Measurements from ENCODE around the gene CCDC117. TPM values are rescaled to one million over a fixed set of nuclear protein-coding genes. Genes with fewer than 3 reads are reported as not detected.
"Not testable (repeated sequence)": the region's sequence is repeated elsewhere in the genome, so short reads cannot be mapped to it uniquely, and the experiment has no call there.

CCDC117 gene
- total RNA-seq, 1 donor from 2014 or later, result 10.7 TPM

- no peaks in the 10 kb centered on the region for H3K27me3 ChIP-seq
- no peaks in the 10 kb centered on the region for H3K9me3 ChIP-seq
- H3K4me3 ChIP-seq, result peak overlapping the region; percentile 65 to 98
- H3K27ac ChIP-seq, result peak overlapping the region; percentile 98 to 100
- TF ChIP-seq, protein P1, sequence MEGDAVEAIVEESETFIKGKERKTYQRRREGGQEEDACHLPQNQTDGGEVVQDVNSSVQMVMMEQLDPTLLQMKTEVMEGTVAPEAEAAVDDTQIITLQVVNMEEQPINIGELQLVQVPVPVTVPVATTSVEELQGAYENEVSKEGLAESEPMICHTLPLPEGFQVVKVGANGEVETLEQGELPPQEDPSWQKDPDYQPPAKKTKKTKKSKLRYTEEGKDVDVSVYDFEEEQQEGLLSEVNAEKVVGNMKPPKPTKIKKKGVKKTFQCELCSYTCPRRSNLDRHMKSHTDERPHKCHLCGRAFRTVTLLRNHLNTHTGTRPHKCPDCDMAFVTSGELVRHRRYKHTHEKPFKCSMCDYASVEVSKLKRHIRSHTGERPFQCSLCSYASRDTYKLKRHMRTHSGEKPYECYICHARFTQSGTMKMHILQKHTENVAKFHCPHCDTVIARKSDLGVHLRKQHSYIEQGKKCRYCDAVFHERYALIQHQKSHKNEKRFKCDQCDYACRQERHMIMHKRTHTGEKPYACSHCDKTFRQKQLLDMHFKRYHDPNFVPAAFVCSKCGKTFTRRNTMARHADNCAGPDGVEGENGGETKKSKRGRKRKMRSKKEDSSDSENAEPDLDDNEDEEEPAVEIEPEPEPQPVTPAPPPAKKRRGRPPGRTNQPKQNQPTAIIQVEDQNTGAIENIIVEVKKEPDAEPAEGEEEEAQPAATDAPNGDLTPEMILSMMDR (IDR thresholded peaks at IDR 0.05), result no peak
- peaks cover 0 to 8% of the 10 kb centered on the region in 2 donors for H3K4me1 ChIP-seq
- intact Hi-C loops (cut with DNase I), result loop anchor here (1.0 to 2.0 kb wide), 4 partner anchors 30 to 140 kb away; partner anchors contain the start of genes CCDC117, TTC28, XBP1 and ZNRF3
- peaks cover 22 to 37% of the 10 kb centered on the region in 2 donors for H3K36me3 ChIP-seq
- no peak for DNase-seq (ENCODE audit: low spot score in 2 of 2)
These were observed 29.9 kb upstream of the CCDC117 start for GRCh38 chr22:28742562-28742962.

DNA sequence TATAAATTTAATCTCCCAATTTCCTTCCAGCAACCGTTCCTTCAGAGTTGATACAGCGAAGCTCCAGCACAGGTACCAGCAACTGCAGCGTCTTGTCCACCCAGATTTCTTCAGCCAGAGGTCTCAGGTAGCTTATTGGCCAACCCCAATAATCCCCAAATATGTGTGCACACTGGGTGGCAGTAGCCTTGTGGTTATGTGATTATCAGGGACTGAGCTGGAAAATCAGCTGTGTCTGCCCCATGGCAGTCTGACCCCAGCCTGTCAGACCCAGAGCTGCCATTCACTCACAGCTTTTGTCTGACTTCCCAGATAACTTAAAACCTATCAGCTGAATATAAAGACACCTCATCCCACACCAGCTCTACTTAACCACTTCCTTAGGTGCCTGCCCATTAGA lies 28.6 kb upstream of the CCDC117 start:
- H3K4me3 ChIP-seq, result no peak overlapping the region
- peak overlapping the region in 1 of 2 donors; percentile 33 for H3K27ac ChIP-seq
- intact Hi-C loops (cut with DNase I), result loop anchor here (2.0 kb wide), 1 partner anchor 139 kb away; the partner anchor contains the start of gene ZNRF3
- no peaks in the 10 kb centered on the region for H3K27me3 ChIP-seq
- no peak for DNase-seq (ENCODE audit: low spot score in 2 of 2)
- H3K4me1 ChIP-seq, result peaks cover 0 to 8% of the 10 kb centered on the region in 2 donors
- H3K36me3 ChIP-seq, result peaks cover 23 to 45% of the 10 kb centered on the region in 2 donors
- no peaks in the 10 kb centered on the region for H3K9me3 ChIP-seq
- TF ChIP-seq, protein P1 (IDR thresholded peaks at IDR 0.05), result no peak

- Histone ChIP-seq H3K27ac (no peak overlapping the region), H3K9me3 (no peaks in the 10 kb centered on the region), H3K27me3 (no peaks in the 10 kb centered on the region), H3K36me3 (peaks cover 10 to 28% of the 10 kb centered on the region in 2 donors), H3K4me1 (no peaks in the 10 kb centered on the region), H3K4me3 (no peak overlapping the region)
- no peak for DNase-seq (ENCODE audit: low spot score in 2 of 2)
- intact Hi-C loops (cut with DNase I), result no loop called here
- TF ChIP-seq, protein P1 (IDR thresholded peaks at IDR 0.05), result no peak
These were observed 22.0 kb upstream of the CCDC117 start for GRCh38 chr22:28750471-28750881.

- H3K4me3 ChIP-seq; DNase-seq (ENCODE audit: low spot score in 2 of 2); H3K4me1 ChIP-seq; intact Hi-C loops (cut with DNase I); H3K27ac ChIP-seq; H3K9me3 ChIP-seq; H3K27me3 ChIP-seq; H3K36me3 ChIP-seq: not testable (repeated sequence)
These were observed 18.0 kb upstream of the CCDC117 start for GRCh38 chr22:28754512-28754911.

DNA sequence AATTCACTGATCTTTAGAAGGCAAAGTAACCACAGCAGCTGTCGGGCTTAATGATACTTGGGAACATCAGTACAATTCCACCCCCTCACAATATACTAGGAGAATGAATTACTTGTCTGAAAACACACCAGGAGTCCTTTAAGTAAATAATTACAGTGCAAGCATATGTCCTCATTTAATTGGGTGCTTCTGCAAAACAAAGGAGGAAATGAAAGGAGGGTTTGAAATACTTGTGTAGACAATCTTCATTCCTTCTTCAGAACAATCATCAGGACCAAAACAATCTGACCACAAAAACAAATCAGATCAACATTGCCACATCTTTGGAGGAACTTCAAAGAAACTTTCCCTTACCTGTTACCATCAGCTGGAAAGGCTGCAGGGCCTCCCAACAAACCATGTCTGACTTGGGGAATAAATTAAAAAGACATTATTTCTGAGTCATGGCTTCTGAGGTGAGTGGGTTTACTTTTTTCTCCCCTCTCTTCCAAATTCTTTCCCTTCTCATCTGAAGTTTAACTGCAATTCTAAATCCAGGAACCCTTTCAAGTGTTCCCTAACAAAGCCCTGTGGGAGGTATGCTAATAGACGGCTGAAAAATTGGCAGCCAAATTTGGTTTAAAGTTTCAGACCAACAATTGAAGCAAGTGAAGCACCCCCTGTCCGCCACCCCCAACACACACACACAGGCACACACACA lies 12.5 kb upstream of the CCDC117 start:
- Histone ChIP-seq H3K4me1 (no peaks in the 10 kb centered on the region), H3K4me3 (no peak overlapping the region), H3K27ac (no peak overlapping the region), H3K27me3 (no peaks in the 10 kb centered on the region), H3K9me3 (no peaks in the 10 kb centered on the region), H3K36me3 (no peaks in the 10 kb centered on the region)
- intact Hi-C loops (cut with DNase I), result no loop called here
- no peak for DNase-seq (ENCODE audit: low spot score in 2 of 2)
- TF ChIP-seq, protein P1 (IDR thresholded peaks at IDR 0.05), result no peak

DNA sequence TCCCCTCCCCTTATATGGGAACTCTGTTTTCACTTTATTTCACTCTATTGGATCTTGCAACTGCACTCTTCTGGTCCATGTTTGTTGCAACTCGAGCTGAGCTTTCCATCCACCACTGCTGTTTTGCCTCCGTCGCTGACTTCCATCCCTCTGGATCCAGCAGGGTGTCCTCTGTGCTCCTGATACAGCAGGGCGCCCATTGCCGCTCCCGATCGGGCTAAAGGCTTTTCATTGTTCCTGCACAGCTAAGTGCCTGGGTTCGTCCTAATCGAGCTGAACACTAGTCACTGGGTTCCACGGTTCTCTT lies 11.1 kb upstream of the CCDC117 start:
- Histone ChIP-seq H3K4me1 (no peaks in the 10 kb centered on the region), H3K9me3 (no peaks in the 10 kb centered on the region), H3K27ac (no peak overlapping the region), H3K4me3 (no peak overlapping the region), H3K27me3 (no peaks in the 10 kb centered on the region), H3K36me3 (no peaks in the 10 kb centered on the region)
- DNase-seq (ENCODE audit: low spot score in 2 of 2), result no peak
- intact Hi-C loops (cut with DNase I), result no loop called here
- TF ChIP-seq, protein P1 (IDR thresholded peaks at IDR 0.05), result no peak

GRCh38 chr22:28762000-28762399 lies 10.5 kb upstream of the CCDC117 start:
- H3K4me1 ChIP-seq; DNase-seq (ENCODE audit: low spot score in 2 of 2); H3K9me3 ChIP-seq; H3K36me3 ChIP-seq; H3K4me3 ChIP-seq; H3K27me3 ChIP-seq; H3K27ac ChIP-seq; intact Hi-C loops (cut with DNase I): not testable (repeated sequence)
